ENCODE data around the gene DLGAP5.

DLGAP5 gene

DNA sequence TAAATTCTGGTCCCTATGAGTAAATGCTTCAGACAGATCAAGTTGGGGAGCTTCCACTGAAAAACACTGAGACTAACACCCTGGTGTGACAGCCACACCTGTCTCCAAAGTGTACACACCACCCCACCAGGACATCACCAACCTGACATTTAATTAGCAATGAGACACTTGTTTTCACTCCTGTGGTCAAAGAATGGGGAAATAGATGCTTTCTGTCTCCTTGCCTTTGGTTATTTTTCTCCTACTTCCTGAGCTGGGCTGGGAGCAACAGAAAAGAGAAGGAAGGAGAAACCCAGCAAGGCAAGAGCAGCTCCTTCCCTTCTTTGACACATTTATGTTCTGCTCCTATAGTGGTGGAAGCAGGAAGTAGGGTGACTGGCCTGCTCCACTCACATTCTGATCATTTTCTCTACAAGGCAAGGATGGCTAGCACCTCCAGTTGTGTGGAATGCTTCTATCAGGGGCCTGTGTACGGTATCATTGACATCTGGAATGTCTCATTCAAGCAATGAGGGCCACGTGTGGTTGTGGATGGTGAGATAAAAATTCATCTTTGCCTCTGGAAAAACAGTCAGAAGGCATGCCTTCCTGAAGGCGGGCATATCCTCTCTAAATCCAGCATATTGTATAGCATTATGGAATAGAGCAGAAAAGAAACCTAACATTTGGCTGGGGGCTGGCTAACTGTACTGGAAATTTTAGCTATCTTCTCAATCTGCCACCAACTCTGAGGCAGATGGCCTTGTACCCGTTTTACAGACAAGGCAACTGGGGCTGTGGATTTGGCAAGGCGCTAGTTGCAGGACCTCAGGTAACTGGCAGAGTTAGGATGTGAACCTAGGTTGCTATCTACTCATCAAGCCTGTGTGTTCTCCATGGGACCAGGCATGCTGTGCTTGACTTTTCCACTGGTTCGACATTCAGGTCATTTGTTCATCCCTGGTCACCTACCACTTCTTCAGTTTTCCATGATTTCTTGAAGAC is 87.1 kb downstream of the DLGAP5 start:
- no peak overlapping the region for H3K4me3 ChIP-seq (ENCODE audit: low read depth, low read length)
- no peak for DNase-seq (ENCODE audit: low read depth)
- TF ChIP-seq, protein P1, sequence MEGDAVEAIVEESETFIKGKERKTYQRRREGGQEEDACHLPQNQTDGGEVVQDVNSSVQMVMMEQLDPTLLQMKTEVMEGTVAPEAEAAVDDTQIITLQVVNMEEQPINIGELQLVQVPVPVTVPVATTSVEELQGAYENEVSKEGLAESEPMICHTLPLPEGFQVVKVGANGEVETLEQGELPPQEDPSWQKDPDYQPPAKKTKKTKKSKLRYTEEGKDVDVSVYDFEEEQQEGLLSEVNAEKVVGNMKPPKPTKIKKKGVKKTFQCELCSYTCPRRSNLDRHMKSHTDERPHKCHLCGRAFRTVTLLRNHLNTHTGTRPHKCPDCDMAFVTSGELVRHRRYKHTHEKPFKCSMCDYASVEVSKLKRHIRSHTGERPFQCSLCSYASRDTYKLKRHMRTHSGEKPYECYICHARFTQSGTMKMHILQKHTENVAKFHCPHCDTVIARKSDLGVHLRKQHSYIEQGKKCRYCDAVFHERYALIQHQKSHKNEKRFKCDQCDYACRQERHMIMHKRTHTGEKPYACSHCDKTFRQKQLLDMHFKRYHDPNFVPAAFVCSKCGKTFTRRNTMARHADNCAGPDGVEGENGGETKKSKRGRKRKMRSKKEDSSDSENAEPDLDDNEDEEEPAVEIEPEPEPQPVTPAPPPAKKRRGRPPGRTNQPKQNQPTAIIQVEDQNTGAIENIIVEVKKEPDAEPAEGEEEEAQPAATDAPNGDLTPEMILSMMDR (conservative IDR thresholded peaks at IDR 0.05; ENCODE audit: low read depth, low read length): no peak

DNA sequence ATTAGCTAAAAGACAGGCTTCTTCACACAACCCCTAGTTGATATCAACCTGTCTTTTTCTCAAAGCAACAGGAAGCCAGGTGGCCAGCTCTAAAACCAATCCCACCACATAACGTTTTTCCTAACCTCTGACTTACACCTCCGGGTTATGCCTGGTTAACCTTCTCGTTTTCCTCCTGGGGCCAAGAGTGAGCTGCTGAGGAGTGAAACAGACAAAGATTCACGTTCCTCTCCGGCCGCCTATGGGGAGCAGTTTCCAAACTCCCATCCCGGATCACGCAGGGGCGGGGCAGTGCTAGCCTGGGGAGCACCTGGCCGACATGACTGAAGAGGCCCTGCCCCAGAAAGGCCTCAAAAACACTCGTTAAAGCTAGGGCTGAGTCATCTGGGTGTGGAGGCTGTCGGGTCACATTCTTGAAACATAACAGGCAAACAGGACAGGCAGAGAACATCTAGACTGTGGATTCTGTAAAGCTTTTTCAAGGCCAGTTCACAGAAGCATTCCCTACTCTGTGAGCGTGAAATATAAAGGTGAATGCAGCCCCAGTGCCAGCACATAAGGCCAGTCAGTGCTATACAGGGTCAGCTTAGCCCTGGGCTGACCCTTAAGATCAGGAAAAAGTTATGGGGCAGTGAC is 88.3 kb downstream of the DLGAP5 start:
- TF ChIP-seq, protein P1 (conservative IDR thresholded peaks at IDR 0.05; ENCODE audit: low read depth, low read length): no peak
- peak; percentile 98 for DNase-seq (ENCODE audit: low read depth)
- peak overlapping the region; percentile 9 for H3K4me3 ChIP-seq (ENCODE audit: low read depth, low read length)

DNA sequence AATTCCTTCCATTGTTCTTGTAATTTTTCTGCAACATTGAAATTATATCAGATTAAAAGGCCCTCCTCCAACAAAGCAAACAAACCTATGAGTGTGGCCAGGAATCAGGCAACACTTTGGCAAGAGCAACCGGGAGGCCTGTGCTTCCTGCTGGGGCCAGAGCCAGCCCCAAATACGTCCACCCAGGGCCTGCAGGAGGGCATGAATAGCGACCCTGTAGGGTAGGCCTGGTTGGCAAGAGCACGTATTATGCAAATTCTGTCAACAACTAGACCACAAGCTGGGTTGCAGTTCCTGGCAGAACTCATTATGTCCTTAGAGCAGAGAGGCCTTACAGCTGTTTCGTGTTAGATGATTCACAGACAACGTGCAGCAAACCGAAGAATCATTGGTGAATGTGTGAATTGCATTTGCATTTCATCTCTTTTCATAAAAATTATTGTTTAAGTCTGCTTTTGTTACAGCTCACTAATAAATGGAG is 89.2 kb downstream of the DLGAP5 start:
- no peak overlapping the region for H3K4me3 ChIP-seq (ENCODE audit: low read depth, low read length)
- peak; percentile 99 for DNase-seq (ENCODE audit: low read depth)
- TF ChIP-seq, protein P1 (conservative IDR thresholded peaks at IDR 0.05; ENCODE audit: low read depth, low read length): no peak

DNA sequence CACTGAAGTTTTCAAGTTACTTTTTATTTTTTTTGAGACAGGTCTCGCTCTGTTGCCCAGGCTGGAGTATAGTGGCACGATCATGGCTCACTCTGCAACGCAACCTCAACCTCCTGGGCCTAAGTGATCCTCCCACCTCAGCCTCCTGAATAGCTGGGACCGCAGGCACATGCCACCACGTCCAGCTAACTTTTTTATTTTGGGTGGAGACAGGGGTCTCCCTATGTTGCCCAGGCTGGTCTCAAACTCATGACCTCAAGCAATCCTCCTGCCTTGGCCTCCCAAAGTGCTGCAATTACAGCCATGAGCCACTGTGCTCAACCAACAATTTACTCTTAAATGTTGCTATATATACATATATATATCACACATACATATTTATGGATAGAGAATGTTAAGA is 89.7 kb downstream of the DLGAP5 start:
- no peak for DNase-seq (ENCODE audit: low read depth)
- H3K4me3 ChIP-seq (ENCODE audit: low read depth, low read length): no peak overlapping the region
- TF ChIP-seq, protein P1 (conservative IDR thresholded peaks at IDR 0.05; ENCODE audit: low read depth, low read length): no peak

DNA sequence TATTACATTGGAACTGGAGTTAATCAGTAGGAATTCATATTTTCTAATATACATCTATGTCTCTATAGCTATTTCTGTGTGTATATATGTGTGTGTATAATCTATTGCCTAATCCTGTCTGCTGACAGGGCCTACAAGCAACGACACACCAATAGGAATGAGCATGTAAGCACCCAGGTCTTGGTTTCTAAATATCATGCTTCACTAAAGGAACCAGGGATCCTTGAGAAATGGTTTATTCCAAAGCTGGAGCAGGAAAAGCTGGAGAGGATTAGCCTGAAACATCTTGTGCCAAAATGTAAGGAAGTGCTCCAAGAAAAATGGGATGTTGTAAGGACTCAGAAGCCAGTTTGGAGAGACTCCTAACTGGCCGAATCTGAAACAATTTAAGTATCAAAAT is 91.6 kb downstream of the DLGAP5 start:
- H3K4me3 ChIP-seq (ENCODE audit: low read depth, low read length): no peak overlapping the region
- TF ChIP-seq, protein P1 (conservative IDR thresholded peaks at IDR 0.05; ENCODE audit: low read depth, low read length): no peak
- peak; percentile 59 for DNase-seq (ENCODE audit: low read depth)

DNA sequence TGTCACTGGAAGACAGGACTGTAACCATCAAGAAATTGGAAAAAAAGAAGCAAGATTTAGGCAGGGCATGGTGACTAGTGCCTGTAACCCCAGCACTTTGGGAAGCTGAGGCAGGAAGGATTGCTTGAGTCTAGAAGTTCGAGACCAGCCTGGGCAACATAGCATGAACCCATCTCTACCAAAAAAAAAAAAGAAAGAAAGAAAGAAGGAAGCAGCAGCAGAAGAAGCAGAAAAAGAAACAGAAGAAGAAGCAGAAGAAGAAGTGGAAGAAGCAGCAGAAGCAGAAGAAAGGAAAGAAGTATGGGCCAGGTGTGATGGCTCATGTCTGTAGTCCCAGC is 92.9 kb downstream of the DLGAP5 start:
- H3K4me3 ChIP-seq (ENCODE audit: low read depth, low read length): no peak overlapping the region
- TF ChIP-seq, protein P1 (conservative IDR thresholded peaks at IDR 0.05; ENCODE audit: low read depth, low read length): no peak
- no peak for DNase-seq (ENCODE audit: low read depth)

Measured in choroid plexus epithelial cell (primary cell).